Cardiac fibroblast (primary cell): ENCODE measurements around the gene PLP1.

Source experiments
- DNase-seq, 2 donors: peaks; one replicate each; pipeline versions ENCODE4 v3.0.0 to v3.0.0-alpha.2; 2010; ENCODE audit warnings: low read depth in 2 of 2
- H3K4me3 ChIP-seq, 2 donors: replicated peaks in 1 of 2; 1 replicate in 1 of 2; 2 replicates in 1 of 2; pipeline ENCODE4 v1.5.1; 2011; ENCODE audit warnings: low read depth in 2 of 2, low read length in 2 of 2, mild to moderate bottlenecking in 2 of 2, moderate library complexity in 1 of 2
- TF ChIP-seq, protein P1 (sequence below): IDR thresholded peaks from one replicate; pipeline ENCODE4 v1.5.1; 2011; ENCODE audit warnings: low read depth, mild to moderate bottlenecking, low read length, inconsistent platforms

The PLP1 gene

DNA sequence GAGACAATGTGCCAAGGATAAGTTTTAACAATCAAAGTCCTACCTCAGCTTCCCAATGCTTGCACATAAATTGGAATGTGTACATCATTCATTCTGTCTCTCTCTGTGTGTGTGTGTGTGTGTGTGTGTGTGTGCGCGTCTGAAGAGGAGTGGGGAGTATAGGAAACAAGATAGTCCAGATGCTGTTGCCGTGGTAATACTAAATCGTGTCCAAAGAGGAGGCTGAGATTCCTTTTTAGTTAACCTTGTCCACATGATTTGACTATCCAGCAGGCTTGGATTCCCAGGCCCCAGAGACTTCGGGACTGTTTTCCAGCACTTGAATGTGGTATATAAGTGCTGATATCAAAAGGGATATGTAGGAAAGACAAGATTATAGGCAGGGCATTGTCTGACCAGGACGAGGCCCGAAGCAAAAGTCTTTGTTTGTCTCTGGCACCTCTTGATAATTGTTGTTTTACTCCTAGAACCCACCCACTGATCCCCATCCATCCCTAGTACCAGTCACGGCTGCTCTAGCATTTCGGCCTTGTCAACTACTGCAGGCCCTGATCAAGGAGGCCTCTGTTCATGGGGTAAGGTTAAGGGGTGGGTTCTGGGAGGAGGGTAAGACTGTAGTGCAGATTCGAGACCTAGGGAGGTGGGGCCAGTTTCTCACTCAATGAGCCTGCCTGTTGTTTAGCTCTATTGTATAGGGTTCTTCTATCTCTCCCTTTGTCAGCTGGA, 3.9 kb downstream of the PLP1 start:
- TF ChIP-seq, protein P1, sequence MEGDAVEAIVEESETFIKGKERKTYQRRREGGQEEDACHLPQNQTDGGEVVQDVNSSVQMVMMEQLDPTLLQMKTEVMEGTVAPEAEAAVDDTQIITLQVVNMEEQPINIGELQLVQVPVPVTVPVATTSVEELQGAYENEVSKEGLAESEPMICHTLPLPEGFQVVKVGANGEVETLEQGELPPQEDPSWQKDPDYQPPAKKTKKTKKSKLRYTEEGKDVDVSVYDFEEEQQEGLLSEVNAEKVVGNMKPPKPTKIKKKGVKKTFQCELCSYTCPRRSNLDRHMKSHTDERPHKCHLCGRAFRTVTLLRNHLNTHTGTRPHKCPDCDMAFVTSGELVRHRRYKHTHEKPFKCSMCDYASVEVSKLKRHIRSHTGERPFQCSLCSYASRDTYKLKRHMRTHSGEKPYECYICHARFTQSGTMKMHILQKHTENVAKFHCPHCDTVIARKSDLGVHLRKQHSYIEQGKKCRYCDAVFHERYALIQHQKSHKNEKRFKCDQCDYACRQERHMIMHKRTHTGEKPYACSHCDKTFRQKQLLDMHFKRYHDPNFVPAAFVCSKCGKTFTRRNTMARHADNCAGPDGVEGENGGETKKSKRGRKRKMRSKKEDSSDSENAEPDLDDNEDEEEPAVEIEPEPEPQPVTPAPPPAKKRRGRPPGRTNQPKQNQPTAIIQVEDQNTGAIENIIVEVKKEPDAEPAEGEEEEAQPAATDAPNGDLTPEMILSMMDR: no peak

DNA sequence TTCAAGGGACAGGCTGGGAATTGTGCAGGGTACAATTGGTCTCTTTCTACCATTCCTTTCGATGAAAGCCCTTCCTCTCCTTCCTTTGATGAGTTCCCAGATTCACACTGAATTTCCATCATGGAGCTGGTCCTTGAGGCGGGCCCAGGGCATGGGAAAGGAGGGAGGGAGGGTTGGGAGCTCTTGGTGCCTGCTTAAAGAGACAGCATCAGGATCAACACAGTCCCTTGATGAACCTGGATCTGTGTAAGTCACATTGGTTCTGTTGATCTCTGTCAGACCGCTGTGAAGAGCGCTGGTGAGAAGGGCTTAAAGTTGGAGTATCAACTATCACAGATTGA, 4.4 kb downstream of the PLP1 start:
- no peak for DNase-seq
- H3K4me3 ChIP-seq: no peak overlapping the region
- TF ChIP-seq, protein P1: no peak

More for the DNA sequence above, 3.9 kb downstream of the PLP1 start:
- no peak for DNase-seq
- no peak overlapping the region for H3K4me3 ChIP-seq

DNA sequence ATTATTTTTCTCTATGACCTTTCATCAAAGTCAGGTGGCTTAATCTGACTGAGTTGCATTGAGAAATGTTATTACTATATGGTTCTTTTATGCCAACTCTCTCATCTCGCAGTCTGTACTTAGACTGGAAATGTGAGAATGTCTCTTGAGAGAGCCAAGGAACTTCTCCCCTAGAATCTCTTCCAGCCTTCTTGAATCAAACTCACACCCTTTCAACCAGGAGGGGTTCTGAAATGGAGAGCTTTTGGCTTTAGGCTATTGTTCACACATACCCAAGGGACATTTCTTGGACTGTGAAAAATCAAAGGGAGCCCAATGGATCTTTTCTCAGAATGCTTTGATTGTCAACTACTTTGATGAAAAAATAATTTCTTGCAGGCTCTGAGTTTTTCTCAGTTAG, 5.1 kb downstream of the PLP1 start:
- TF ChIP-seq, protein P1: no peak
- no peak overlapping the region for H3K4me3 ChIP-seq
- DNase-seq: no peak

DNA sequence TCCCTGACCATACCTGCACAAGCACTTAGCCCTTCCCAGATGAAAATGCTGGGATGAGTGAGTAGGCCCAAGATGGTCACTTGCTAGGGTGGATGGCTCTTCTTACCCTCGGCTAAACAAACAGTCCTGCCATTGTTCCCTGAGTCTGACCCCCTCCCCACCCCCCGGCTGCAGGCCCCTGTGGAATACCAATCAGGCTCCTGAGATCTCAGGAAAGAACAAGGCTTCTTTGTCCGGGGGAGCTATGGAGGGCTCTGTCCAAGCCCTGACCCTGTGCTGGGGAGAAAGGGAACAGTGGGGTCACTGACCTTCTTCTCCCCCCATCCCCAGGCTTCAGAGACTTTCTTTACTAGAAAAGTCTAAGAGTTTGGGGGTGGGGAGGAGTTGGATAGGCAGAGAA, 6.0 kb downstream of the PLP1 start:
- H3K4me3 ChIP-seq: no peak overlapping the region
- TF ChIP-seq, protein P1: no peak
- DNase-seq: no peak

DNA sequence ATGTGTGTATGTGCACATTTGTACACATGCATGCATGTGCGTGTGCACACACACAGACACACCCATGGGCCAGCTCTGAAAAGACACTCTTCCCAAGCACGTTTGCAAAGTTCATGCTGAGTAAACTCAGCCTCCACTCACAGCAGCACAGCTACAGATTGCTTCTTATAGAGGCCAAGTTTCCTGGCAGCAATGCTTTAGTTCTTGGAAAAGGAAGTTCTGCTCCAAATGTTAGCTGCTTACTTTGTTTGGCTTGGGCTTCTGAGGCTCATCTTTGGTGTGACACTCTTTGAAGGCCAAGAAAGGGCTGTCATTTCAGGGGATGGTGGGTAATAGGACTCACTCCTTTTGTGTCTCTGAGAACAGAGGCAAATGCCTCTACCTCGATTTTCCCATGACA, 6.6 kb downstream of the PLP1 start:
- H3K4me3 ChIP-seq: no peak overlapping the region
- peak in 1 of 2 donors; percentile 21 for DNase-seq
- TF ChIP-seq, protein P1: no peak

DNA sequence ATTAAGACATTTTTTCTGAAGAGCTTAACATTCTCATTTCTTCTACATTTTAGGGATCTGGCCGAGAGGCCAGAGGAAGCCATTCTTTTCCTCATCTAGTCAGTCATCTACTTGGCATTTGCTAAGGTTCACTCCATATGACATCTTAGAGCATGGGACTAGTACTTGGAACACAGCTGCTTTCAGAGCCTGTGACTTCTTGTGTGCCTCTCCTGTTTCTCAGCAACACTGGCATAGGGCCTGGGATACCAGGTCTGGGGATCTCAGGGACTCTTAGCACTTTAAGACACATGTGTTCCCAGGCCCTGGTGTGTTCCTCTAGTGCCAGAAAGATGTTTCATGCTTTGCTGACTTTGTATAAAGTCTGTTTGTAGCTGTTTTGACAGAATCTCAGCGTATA, 7.3 kb downstream of the PLP1 start:
- TF ChIP-seq, protein P1: no peak
- DNase-seq: peak; percentile 21 to 43

DNA sequence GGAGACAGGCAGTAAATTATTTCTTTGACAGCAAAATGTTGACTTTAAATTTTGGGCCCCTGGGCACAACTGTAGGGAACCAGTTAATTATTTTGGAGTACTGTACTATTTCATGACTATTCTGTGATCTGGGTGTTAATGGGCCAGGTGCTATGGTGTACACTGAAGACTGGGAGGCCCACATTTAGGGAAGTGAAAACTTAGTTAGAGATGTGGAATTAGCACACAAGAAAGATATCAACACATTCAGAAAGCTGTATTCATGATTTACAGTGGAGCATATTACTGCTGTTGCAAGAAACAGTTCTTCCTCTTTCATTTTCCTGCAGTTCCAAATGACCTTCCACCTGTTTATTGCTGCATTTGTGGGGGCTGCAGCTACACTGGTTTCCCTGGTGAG, 12.4 kb downstream of the PLP1 start:
- DNase-seq: no peak
- no peak overlapping the region for H3K4me3 ChIP-seq
- TF ChIP-seq, protein P1: no peak

More for the DNA sequence above, 7.3 kb downstream of the PLP1 start:
- no peak overlapping the region for H3K4me3 ChIP-seq
